Measurements from ENCODE around the gene MAP2K1.
A peak's percentile ranks its signal among the peaks of the same experiment; 100 is the strongest.

Gene MAP2K1

DNA sequence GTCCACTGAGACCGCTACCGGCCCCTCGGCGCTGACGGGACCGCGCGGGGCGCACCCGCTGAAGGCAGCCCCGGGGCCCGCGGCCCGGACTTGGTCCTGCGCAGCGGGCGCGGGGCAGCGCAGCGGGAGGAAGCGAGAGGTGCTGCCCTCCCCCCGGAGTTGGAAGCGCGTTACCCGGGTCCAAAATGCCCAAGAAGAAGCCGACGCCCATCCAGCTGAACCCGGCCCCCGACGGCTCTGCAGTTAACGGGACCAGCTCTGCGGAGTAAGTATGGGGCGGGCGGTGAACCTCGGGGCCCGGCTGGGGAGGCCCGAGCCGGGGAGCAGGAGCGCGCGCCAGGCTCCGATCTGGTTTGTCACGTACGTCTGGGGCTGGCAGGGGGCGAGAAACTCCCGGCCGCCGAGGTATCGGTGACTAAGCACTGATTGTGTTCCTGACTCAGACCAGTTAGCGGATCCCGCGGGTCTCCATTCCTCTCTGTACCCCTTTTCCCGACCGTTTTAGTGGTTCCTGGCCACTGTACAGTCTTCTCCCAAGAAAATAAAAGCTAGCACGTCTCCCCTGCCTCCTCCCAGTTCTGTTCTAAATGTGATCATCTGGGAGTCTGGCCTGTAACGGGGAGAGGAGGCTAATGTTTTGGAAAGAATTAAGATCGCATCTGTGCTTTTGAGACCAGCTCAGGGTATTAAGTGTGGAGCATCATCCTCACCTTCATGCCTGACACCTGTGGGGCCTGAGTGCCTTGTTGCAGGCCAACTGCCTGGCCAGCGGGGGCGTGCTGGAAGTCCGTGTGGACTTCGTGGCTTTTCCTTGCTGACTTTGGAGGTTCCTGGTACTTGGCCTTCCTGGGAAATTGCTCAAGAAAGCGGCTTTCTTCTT, 691 bp downstream of the MAP2K1 start:
- no peak overlapping the region for H2AK5ac ChIP-seq (ENCODE audit: low read length)
- H2BK5ac ChIP-seq (ENCODE audit: low read depth, low read length, poor library complexity) = peak overlapping the region; percentile 58
- no peaks in the 10 kb centered on the region for H3K36me3 ChIP-seq (ENCODE audit: control insufficient read depth in 1 of 2, insufficient read depth in 2 of 2, low read length in 2 of 2)
- peak overlapping the region; percentile 88 for H3K4ac ChIP-seq (ENCODE audit: low read depth, low read length)
- no peak overlapping the region for H4K8ac ChIP-seq (ENCODE audit: low read depth, low read length)
- H3K79me1 ChIP-seq (ENCODE audit: low read length) = peaks cover 8% of the 10 kb centered on the region
- peak overlapping the region; percentile 20 for H4K91ac ChIP-seq (ENCODE audit: low read depth, low read length)
- H3K18ac ChIP-seq (ENCODE audit: low read length) = peak overlapping the region; percentile 78
- no CpG with 5 or more reads among the region's 62 CpGs for WGBS (ENCODE audit: extremely low coverage, insufficient coverage, insufficient read length)
- H3K27ac ChIP-seq (ENCODE audit: low read depth, low read length) = peak overlapping the region; percentile 86
- H3K79me2 ChIP-seq (ENCODE audit: control insufficient read depth, insufficient read depth, low read length, poor library complexity) = peaks cover 12% of the 10 kb centered on the region
- peak; percentile 47 to 62 for DNase-seq
- H2BK120ac ChIP-seq (ENCODE audit: insufficient read depth, low read length, poor library complexity) = peak overlapping the region; percentile 52
- peak overlapping the region; percentile 35 for H4K12ac ChIP-seq (ENCODE audit: low read depth, low read length)
- no peak overlapping the region for H2BK12ac ChIP-seq (ENCODE audit: low read length)
- H3K4me3 ChIP-seq (ENCODE audit: low read depth, low read length) = peak overlapping the region; percentile 98
- H3K4me2 ChIP-seq (ENCODE audit: low read length) = peak overlapping the region; percentile 78
- peaks cover 2 to 10% of the 10 kb centered on the region in 2 experiments for H3K4me1 ChIP-seq (ENCODE audit: control insufficient read depth in 1 of 2, insufficient read depth in 2 of 2, low read length in 2 of 2)
- H3K23ac ChIP-seq (ENCODE audit: low read length) = no peak overlapping the region
- H3K9me3 ChIP-seq (ENCODE audit: insufficient read depth, low read depth, low read length) = no peaks in the 10 kb centered on the region
- peak overlapping the region; percentile 89 for H3K9ac ChIP-seq (ENCODE audit: low read length)
- peak overlapping the region; percentile 69 for H3K14ac ChIP-seq (ENCODE audit: low read length)
- H3K27me3 ChIP-seq (ENCODE audit: insufficient read depth, low read length) = no peaks in the 10 kb centered on the region
- peak overlapping the region; percentile 27 for H2AFZ ChIP-seq (ENCODE audit: insufficient read depth, low read length, poor library complexity)

DNA sequence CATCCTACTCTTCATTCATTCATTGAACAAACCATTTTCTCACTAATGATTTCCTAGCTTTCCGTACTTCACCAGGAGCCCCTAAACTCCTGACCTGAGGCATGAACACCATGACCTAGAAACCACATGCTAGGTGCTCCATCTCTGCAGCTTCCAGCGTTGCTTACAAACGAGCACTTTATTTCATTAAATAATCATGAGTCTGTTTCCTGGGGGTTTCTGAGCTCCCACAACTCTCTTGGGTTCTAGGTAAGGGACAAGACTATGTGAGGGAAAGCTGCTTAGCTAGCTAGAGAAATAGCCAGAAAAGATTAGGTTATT, 1.3 kb downstream of the MAP2K1 start:
- Histone ChIP-seq H4K91ac (ENCODE audit: low read depth, low read length) (no peak overlapping the region), H3K4me1 (ENCODE audit: control insufficient read depth in 1 of 2, insufficient read depth in 2 of 2, low read length in 2 of 2) (peaks cover 2 to 10% of the 10 kb centered on the region in 2 experiments), H3K27me3 (ENCODE audit: insufficient read depth, low read length) (no peaks in the 10 kb centered on the region), H2AK5ac (ENCODE audit: low read length) (no peak overlapping the region), H3K4ac (ENCODE audit: low read depth, low read length) (peak overlapping the region; percentile 88), H3K23ac (ENCODE audit: low read length) (no peak overlapping the region), H2BK5ac (ENCODE audit: low read depth, low read length, poor library complexity) (no peak overlapping the region), H3K14ac (ENCODE audit: low read length) (no peak overlapping the region), H2BK120ac (ENCODE audit: insufficient read depth, low read length, poor library complexity) (no peak overlapping the region), H3K4me2 (ENCODE audit: low read length) (peak overlapping the region; percentile 78), H3K9me3 (ENCODE audit: insufficient read depth, low read depth, low read length) (no peaks in the 10 kb centered on the region), H3K27ac (ENCODE audit: low read depth, low read length) (no peak overlapping the region), H2AFZ (ENCODE audit: insufficient read depth, low read length, poor library complexity) (no peak overlapping the region), H3K9ac (ENCODE audit: low read length) (no peak overlapping the region), H3K79me2 (ENCODE audit: control insufficient read depth, insufficient read depth, low read length, poor library complexity) (peaks cover 12% of the 10 kb centered on the region), H3K4me3 (ENCODE audit: low read depth, low read length) (no peak overlapping the region), H3K18ac (ENCODE audit: low read length) (no peak overlapping the region), H3K79me1 (ENCODE audit: low read length) (peaks cover 8% of the 10 kb centered on the region), H4K8ac (ENCODE audit: low read depth, low read length) (no peak overlapping the region), H3K36me3 (ENCODE audit: control insufficient read depth in 1 of 2, insufficient read depth in 2 of 2, low read length in 2 of 2) (no peaks in the 10 kb centered on the region), H4K12ac (ENCODE audit: low read depth, low read length) (no peak overlapping the region), H2BK12ac (ENCODE audit: low read length) (no peak overlapping the region)
- no CpG with 5 or more reads among the region's 3 CpGs for WGBS (ENCODE audit: extremely low coverage, insufficient coverage, insufficient read length)
- no peak for DNase-seq

DNA sequence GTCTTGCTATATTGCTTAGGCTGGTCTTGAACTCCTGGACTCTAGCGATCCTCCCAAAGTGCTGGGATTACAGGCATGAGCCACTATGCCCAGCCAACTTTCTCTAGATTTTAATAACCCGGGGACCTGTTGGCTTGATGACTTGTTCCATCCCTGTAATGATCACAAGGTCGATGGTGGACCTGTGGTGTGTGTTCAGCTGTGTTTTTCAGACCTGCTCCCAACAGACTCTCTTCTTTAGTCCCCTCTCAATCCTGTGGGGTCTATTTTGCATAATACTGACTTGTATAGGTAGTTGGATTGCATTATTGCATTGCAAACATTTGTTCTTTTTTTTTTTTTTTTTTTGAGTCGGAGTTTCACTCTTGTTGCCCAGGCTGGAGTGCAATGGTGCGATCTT, 1.9 kb downstream of the MAP2K1 start:
- no peaks in the 10 kb centered on the region for H3K36me3 ChIP-seq (ENCODE audit: control insufficient read depth in 1 of 2, insufficient read depth in 2 of 2, low read length in 2 of 2)
- no peak overlapping the region for H3K23ac ChIP-seq (ENCODE audit: low read length)
- H2AK5ac ChIP-seq (ENCODE audit: low read length) = no peak overlapping the region
- no peak overlapping the region for H3K27ac ChIP-seq (ENCODE audit: low read depth, low read length)
- no peak overlapping the region for H4K12ac ChIP-seq (ENCODE audit: low read depth, low read length)
- no peak overlapping the region for H3K9ac ChIP-seq (ENCODE audit: low read length)
- H2BK120ac ChIP-seq (ENCODE audit: insufficient read depth, low read length, poor library complexity) = no peak overlapping the region
- H3K4ac ChIP-seq (ENCODE audit: low read depth, low read length) = peak overlapping the region; percentile 95
- peaks cover 12% of the 10 kb centered on the region for H3K79me2 ChIP-seq (ENCODE audit: control insufficient read depth, insufficient read depth, low read length, poor library complexity)
- no peak overlapping the region for H3K14ac ChIP-seq (ENCODE audit: low read length)
- H2AFZ ChIP-seq (ENCODE audit: insufficient read depth, low read length, poor library complexity) = no peak overlapping the region
- H3K79me1 ChIP-seq (ENCODE audit: low read length) = peaks cover 8% of the 10 kb centered on the region
- H2BK12ac ChIP-seq (ENCODE audit: low read length) = no peak overlapping the region
- no peak overlapping the region for H2BK5ac ChIP-seq (ENCODE audit: low read depth, low read length, poor library complexity)
- H3K4me3 ChIP-seq (ENCODE audit: low read depth, low read length) = no peak overlapping the region
- no peak overlapping the region for H4K91ac ChIP-seq (ENCODE audit: low read depth, low read length)
- no peak overlapping the region for H3K18ac ChIP-seq (ENCODE audit: low read length)
- WGBS (ENCODE audit: extremely low coverage, insufficient coverage, insufficient read length) = no CpG with 5 or more reads among the region's 5 CpGs
- H3K27me3 ChIP-seq (ENCODE audit: insufficient read depth, low read length) = no peaks in the 10 kb centered on the region
- DNase-seq = no peak
- no peaks in the 10 kb centered on the region for H3K9me3 ChIP-seq (ENCODE audit: insufficient read depth, low read depth, low read length)
- H3K4me1 ChIP-seq (ENCODE audit: control insufficient read depth in 1 of 2, insufficient read depth in 2 of 2, low read length in 2 of 2) = peaks cover 2 to 12% of the 10 kb centered on the region in 2 experiments
- H4K8ac ChIP-seq (ENCODE audit: low read depth, low read length) = no peak overlapping the region
- peak overlapping the region; percentile 20 for H3K4me2 ChIP-seq (ENCODE audit: low read length)

DNA sequence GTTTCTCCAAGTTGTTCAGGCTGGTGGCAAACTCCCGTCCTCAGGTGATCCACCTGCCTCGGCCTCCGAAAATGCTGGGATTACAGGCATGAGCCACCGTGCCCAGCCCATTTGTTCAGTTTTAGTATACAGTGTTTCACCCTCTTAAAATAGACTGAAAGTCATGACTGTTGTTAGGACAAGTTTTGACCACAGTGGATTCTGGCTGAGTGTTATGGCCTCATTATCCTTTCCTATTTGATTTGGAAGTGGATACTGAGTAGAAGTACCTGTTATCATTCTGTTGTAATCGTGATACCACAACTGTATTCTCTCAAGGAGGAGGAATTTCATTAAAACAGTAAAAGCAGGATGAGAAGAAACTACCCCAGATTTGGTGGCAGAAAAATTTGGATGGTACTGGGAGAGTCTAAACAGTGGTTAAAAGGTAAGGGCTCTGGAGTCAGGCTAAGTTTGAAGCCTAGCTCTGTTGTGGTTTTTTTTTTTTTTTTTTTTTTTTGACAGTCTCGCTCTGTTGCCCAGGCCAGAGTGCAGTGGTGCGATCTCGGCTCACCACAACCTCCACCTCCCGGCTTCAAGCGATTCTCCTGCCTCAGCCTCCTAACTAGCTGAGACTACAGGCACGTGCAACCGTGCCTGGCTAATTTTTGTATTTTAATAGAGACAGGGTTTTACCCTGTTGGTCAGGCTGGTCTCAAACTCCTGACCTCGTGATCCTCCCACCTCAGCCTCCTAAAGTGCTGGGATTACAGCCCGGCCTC, 2.6 kb downstream of the MAP2K1 start:
- H2AK5ac ChIP-seq (ENCODE audit: low read length) = no peak overlapping the region
- no peak overlapping the region for H3K23ac ChIP-seq (ENCODE audit: low read length)
- peaks cover 12% of the 10 kb centered on the region for H3K79me2 ChIP-seq (ENCODE audit: control insufficient read depth, insufficient read depth, low read length, poor library complexity)
- no peaks in the 10 kb centered on the region for H3K9me3 ChIP-seq (ENCODE audit: insufficient read depth, low read depth, low read length)
- H4K12ac ChIP-seq (ENCODE audit: low read depth, low read length) = no peak overlapping the region
- H3K27ac ChIP-seq (ENCODE audit: low read depth, low read length) = no peak overlapping the region
- peaks cover 2 to 12% of the 10 kb centered on the region in 2 experiments for H3K4me1 ChIP-seq (ENCODE audit: control insufficient read depth in 1 of 2, insufficient read depth in 2 of 2, low read length in 2 of 2)
- H3K79me1 ChIP-seq (ENCODE audit: low read length) = peaks cover 8% of the 10 kb centered on the region
- WGBS (ENCODE audit: extremely low coverage, insufficient coverage, insufficient read length) = no CpG with 5 or more reads among the region's 14 CpGs
- H2AFZ ChIP-seq (ENCODE audit: insufficient read depth, low read length, poor library complexity) = no peak overlapping the region
- H3K4me3 ChIP-seq (ENCODE audit: low read depth, low read length) = no peak overlapping the region
- no peak overlapping the region for H4K8ac ChIP-seq (ENCODE audit: low read depth, low read length)
- no peaks in the 10 kb centered on the region for H3K27me3 ChIP-seq (ENCODE audit: insufficient read depth, low read length)
- peak overlapping the region; percentile 40 for H3K4ac ChIP-seq (ENCODE audit: low read depth, low read length)
- H2BK120ac ChIP-seq (ENCODE audit: insufficient read depth, low read length, poor library complexity) = no peak overlapping the region
- H2BK12ac ChIP-seq (ENCODE audit: low read length) = no peak overlapping the region
- H3K18ac ChIP-seq (ENCODE audit: low read length) = no peak overlapping the region
- H4K91ac ChIP-seq (ENCODE audit: low read depth, low read length) = no peak overlapping the region
- no peak overlapping the region for H2BK5ac ChIP-seq (ENCODE audit: low read depth, low read length, poor library complexity)
- no peak for DNase-seq
- no peak overlapping the region for H3K4me2 ChIP-seq (ENCODE audit: low read length)
- H3K14ac ChIP-seq (ENCODE audit: low read length) = no peak overlapping the region
- no peak overlapping the region for H3K9ac ChIP-seq (ENCODE audit: low read length)
- H3K36me3 ChIP-seq (ENCODE audit: control insufficient read depth in 1 of 2, insufficient read depth in 2 of 2, low read length in 2 of 2) = no peaks in the 10 kb centered on the region
